HL-60/S4 treated with phorbol 12-myristate 13-acetate at 8.2 ng/mL for 4 days and 3 days (cell line): ENCODE data around the gene EML6.

Experiments
- in situ Hi-C: fragments of 300-500 bp; cut with MboI; formaldehyde crosslinking; loops from 2 replicates; pipeline ENCODE4 v1.15.0; 2022; ENCODE audit warnings: low sequenced_read_pairs

EML6 gene

GRCh38 chr2:55014962-55015939 lies 291.8 kb downstream of the EML6 start:
- in situ Hi-C loops, result no loop called here

GRCh38 chr2:55017428-55017827 lies 294.0 kb downstream of the EML6 start:
- in situ Hi-C loops, result no loop called here

- in situ Hi-C loops, result no loop called here
Measured at GRCh38 chr2:55017880-55018279, 294.4 kb downstream of the EML6 start.

DNA sequence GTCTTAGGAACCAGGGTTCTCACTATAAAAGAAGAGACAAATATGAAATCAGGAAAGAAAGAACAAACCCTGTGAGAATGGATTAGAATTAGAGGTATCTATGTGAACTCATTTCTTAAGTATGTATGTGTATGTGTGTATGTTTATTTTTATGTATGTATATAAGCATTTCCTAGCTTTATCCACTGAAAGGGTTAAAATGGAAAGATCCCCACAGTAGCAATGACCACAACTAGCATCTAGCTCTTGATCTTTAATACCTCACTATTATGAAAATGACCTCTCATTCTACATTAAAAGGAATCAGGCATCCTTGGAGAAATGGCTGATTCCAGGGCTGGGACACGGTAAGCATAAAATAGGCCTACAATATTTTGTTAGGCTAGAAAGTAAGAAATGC lies 295.2 kb downstream of the EML6 start:
- in situ Hi-C loops, result no loop called here

GRCh38 chr2:55019526-55020258 lies 296.2 kb downstream of the EML6 start:
- in situ Hi-C loops, result no loop called here
